Measurements from ENCODE around the gene AQP12A. TPM values are rescaled to one million over a fixed set of nuclear protein-coding genes. Genes with fewer than 3 reads are reported as not detected.

AQP12A gene
- total and polyA plus RNA-seq, 11 donors = not detected

DNA sequence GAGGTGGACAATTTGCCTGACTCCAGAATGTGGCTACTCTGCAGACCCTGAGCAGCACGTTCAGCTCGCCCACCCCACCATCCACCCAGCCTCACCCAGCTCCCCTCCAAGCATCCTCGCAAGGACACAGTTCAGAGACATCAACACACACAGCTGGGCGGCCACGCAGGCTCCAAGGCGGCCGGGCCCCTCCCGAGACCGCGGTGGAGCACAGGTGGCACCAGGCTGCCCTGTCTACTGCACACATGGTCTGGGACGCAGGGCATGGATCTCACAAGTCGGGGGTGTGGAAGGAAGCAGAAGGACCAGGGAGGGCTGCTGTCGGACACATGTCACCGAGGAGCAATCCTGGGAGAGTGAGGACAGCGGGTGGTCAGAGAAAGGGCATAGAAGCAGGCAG is 36.2 kb downstream of the AQP12A start:
- 85 to 91% (median 89%) methylated on average over 15 of the region's 15 CpGs for WGBS, 4 donors

DNA sequence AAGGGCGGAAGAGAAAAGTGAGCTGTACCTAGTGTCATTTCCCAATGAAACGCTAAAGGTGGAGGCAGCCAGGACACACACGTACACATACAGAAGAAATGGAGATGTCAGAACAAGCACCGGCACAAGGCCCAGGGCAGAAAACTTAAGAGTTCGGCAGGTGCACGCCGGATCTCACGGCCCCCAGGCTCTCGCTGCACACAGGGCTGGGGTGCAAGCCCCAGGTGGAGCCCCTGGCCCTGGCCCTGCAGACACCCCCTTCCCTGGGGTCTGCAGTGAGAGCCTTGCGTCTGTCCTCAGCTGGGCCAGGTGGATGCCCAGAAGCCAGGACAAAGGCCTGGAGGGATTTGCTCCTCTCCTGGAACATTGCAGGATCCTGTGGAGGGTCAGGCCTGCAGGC is 36.7 kb downstream of the AQP12A start:
- H3K27me3 ChIP-seq = peaks cover 0 to 22% (median 0%) of the 10 kb centered on the region in 9 donors
- intact Hi-C loops (cut with DNase I) = no loop called here
- WGBS, 4 donors = 79 to 93% (median 85%) methylated on average over 7 to 10 of the region's 10 CpGs
- DNase-seq = no peak
- H3K9me3 ChIP-seq = no peaks in the 10 kb centered on the region
- TF ChIP-seq, protein P1, sequence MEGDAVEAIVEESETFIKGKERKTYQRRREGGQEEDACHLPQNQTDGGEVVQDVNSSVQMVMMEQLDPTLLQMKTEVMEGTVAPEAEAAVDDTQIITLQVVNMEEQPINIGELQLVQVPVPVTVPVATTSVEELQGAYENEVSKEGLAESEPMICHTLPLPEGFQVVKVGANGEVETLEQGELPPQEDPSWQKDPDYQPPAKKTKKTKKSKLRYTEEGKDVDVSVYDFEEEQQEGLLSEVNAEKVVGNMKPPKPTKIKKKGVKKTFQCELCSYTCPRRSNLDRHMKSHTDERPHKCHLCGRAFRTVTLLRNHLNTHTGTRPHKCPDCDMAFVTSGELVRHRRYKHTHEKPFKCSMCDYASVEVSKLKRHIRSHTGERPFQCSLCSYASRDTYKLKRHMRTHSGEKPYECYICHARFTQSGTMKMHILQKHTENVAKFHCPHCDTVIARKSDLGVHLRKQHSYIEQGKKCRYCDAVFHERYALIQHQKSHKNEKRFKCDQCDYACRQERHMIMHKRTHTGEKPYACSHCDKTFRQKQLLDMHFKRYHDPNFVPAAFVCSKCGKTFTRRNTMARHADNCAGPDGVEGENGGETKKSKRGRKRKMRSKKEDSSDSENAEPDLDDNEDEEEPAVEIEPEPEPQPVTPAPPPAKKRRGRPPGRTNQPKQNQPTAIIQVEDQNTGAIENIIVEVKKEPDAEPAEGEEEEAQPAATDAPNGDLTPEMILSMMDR (IDR thresholded peaks at IDR 0.05) = no peak
- no peak for TF ChIP-seq POLR2A (IDR thresholded peaks at IDR 0.05)
- ATAC-seq = no peak
- H3K36me3 ChIP-seq = no peaks in the 10 kb centered on the region
- no peaks in the 10 kb centered on the region for H3K4me1 ChIP-seq
- H3K4me3 ChIP-seq = no peak overlapping the region
- H3K27ac ChIP-seq = no peak overlapping the region

More for the DNA sequence above, 36.2 kb downstream of the AQP12A start:
- intact Hi-C loops (cut with DNase I) = no loop called here
- DNase-seq (no peak), ATAC-seq (no peak)
- Histone ChIP-seq H3K27ac (no peak overlapping the region), H3K9me3 (no peaks in the 10 kb centered on the region), H3K4me3 (no peak overlapping the region), H3K36me3 (no peaks in the 10 kb centered on the region), H3K27me3 (peaks cover 0 to 22% (median 0%) of the 10 kb centered on the region in 9 donors), H3K4me1 (no peaks in the 10 kb centered on the region)
- TF ChIP-seq POLR2A (IDR thresholded peaks at IDR 0.05) = no peak
- TF ChIP-seq, protein P1 (IDR thresholded peaks at IDR 0.05) = no peak

DNA sequence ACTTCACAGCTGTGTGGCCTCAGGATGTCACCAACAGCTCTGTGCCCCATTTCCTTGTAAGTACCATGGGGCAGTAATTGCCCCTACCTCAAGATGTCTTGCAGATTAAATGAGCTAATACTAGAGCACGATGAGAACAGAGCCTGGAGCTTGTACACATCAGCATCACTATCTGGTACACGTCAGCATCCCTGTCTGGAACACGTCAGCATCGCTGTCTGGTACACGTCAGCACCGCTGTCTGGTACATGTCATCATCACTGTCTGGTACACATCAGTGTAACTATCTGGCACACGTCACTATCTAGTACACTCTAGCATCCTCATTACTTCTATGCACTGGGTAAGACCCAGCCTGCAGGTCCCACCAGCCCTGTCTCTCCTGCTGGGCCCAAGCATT is 37.2 kb downstream of the AQP12A start:
- Histone ChIP-seq H3K36me3 (no peaks in the 10 kb centered on the region), H3K4me1 (no peaks in the 10 kb centered on the region), H3K27ac (no peak overlapping the region), H3K4me3 (no peak overlapping the region), H3K9me3 (no peaks in the 10 kb centered on the region), H3K27me3 (peaks cover 0 to 22% (median 0%) of the 10 kb centered on the region in 9 donors)
- intact Hi-C loops (cut with DNase I) = no loop called here
- DNase-seq (no peak), ATAC-seq (peak in 1 of 4 donors; percentile 5)
- TF ChIP-seq, protein P1 (IDR thresholded peaks at IDR 0.05) = no peak
- no peak for TF ChIP-seq POLR2A (IDR thresholded peaks at IDR 0.05)
- WGBS, 4 donors = 43 to 59% (median 47%) methylated on average over 7 of the region's 7 CpGs

DNA sequence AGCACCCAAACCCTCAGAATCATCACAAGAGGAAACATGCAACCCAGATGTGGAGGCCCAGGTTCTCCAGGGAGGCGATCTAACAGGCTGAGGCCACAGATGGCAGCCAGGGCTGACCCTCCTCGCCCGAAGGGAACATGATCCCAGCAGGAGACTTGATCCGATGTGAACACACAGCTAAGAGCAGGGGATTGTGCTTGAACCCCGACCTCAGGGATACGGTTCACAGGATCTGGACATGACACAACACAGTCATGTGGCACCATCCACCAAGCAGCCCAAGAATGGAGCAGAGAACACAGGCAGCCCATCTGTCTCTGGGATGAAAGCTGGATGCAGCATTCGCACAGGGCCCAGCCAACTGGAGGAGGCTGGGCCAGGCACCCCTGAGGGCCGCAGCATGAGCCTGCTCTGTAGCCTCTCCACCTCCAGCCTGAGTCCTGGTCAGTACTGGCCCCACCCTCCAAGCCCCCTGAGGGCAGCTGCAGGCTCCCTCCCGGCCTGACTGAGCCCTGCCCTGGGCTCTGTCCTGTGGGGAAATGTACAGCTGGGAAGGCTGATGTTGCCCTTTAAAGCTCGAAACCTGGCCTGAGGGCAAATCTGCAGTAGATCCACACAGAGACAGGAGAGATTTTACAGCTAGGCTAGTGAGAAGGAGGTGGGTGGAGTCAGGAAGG is 39.0 kb downstream of the AQP12A start:
- intact Hi-C loops (cut with DNase I) = no loop called here
- H3K27me3 ChIP-seq = peaks cover 0 to 22% (median 0%) of the 10 kb centered on the region in 9 donors
- H3K27ac ChIP-seq = no peak overlapping the region
- WGBS, 4 donors = 72 to 83% (median 75%) methylated on average over 9 to 10 of the region's 10 CpGs
- no peak overlapping the region for H3K4me3 ChIP-seq
- no peaks in the 10 kb centered on the region for H3K36me3 ChIP-seq
- ATAC-seq (peak in 1 of 4 donors; percentile 18), DNase-seq (no peak)
- TF ChIP-seq, protein P1 (IDR thresholded peaks at IDR 0.05) = no peak
- no peak for TF ChIP-seq POLR2A (IDR thresholded peaks at IDR 0.05)
- no peaks in the 10 kb centered on the region for H3K9me3 ChIP-seq
- H3K4me1 ChIP-seq = no peaks in the 10 kb centered on the region

All from heart left ventricle (tissue), 16 donors.